ENCODE data around the gene ART3.

Gene ART3

GRCh38 chr4:76053730-76054129 lies 20.8 kb upstream of the ART3 start:
- Histone ChIP-seq H3K27ac (no peak overlapping the region), H3K4me3 (no peak overlapping the region)
- TF ChIP-seq, protein P1, sequence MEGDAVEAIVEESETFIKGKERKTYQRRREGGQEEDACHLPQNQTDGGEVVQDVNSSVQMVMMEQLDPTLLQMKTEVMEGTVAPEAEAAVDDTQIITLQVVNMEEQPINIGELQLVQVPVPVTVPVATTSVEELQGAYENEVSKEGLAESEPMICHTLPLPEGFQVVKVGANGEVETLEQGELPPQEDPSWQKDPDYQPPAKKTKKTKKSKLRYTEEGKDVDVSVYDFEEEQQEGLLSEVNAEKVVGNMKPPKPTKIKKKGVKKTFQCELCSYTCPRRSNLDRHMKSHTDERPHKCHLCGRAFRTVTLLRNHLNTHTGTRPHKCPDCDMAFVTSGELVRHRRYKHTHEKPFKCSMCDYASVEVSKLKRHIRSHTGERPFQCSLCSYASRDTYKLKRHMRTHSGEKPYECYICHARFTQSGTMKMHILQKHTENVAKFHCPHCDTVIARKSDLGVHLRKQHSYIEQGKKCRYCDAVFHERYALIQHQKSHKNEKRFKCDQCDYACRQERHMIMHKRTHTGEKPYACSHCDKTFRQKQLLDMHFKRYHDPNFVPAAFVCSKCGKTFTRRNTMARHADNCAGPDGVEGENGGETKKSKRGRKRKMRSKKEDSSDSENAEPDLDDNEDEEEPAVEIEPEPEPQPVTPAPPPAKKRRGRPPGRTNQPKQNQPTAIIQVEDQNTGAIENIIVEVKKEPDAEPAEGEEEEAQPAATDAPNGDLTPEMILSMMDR (IDR thresholded peaks at IDR 0.05) = no peak
- DNase-seq (ENCODE audit: low spot score) = no peak

GRCh38 chr4:76055016-76055415 lies 19.5 kb upstream of the ART3 start:
- TF ChIP-seq, protein P1 (IDR thresholded peaks at IDR 0.05) = no peak
- no peak for DNase-seq (ENCODE audit: low spot score)
- H3K27ac ChIP-seq = no peak overlapping the region
- H3K4me3 ChIP-seq = no peak overlapping the region

GRCh38 chr4:76055421-76055820 lies 19.1 kb upstream of the ART3 start:
- Histone ChIP-seq H3K27ac (no peak overlapping the region), H3K4me3 (no peak overlapping the region)

DNA sequence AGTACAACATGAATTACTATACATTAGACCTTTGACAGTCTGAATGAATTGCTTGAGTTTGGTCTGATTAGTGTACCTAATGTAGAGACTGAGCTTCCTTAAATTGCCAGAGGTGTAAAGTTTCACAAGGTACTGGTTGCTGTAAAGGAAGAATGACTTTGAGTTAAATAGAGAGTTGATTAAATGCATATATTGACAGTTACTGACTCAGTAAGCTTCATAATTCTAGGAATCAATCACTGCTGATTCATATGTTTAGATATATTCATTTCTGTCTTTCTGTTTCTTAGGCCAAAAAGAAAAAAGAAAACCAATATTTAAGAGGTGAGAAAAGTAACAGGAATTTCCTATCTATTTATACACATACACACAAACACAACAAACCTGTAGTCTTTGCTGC lies 16.2 kb upstream of the ART3 start:
- TF ChIP-seq, protein P1 (IDR thresholded peaks at IDR 0.05) = no peak
- no peak for DNase-seq (ENCODE audit: low spot score)
- Histone ChIP-seq H3K4me3 (no peak overlapping the region), H3K27ac (no peak overlapping the region)

More at GRCh38 chr4:76055421-76055820, 19.1 kb upstream of the ART3 start:
- TF ChIP-seq, protein P1 (IDR thresholded peaks at IDR 0.05) = no peak
- no peak for DNase-seq (ENCODE audit: low spot score)

DNA sequence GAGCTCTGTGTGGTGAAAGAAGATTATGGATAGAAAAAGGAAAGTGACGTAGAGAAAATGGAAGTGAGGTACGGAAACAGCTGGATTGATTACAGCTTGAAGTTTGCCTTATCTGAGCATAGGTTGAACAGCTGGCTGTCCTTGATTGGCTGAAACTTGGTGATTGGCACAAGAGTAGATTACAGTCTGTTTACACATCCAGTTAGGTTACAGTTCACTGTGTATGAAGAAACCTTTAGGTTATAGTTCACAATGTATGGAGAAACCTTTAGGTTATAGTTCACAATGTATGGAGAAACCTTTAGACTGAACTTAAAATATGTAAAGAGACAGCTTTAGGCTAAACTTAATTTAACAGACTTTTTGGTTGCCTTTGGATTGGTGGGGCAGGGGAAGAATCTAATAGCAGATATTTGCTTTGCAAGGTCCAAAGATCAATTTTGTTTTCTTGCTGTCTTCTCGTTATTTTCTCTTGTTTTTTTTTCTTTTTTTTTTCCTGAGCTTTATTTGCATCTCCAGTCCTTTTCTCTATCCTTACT lies 15.6 kb upstream of the ART3 start:
- TF ChIP-seq, protein P1 (IDR thresholded peaks at IDR 0.05) = no peak
- DNase-seq (ENCODE audit: low spot score) = no peak
- Histone ChIP-seq H3K4me3 (no peak overlapping the region), H3K27ac (no peak overlapping the region)

GRCh38 chr4:76059750-76060149 lies 14.8 kb upstream of the ART3 start:
- TF ChIP-seq, protein P1 (IDR thresholded peaks at IDR 0.05) = no peak
- DNase-seq (ENCODE audit: low spot score) = no peak
- Histone ChIP-seq H3K27ac (no peak overlapping the region), H3K4me3 (no peak overlapping the region)

DNA sequence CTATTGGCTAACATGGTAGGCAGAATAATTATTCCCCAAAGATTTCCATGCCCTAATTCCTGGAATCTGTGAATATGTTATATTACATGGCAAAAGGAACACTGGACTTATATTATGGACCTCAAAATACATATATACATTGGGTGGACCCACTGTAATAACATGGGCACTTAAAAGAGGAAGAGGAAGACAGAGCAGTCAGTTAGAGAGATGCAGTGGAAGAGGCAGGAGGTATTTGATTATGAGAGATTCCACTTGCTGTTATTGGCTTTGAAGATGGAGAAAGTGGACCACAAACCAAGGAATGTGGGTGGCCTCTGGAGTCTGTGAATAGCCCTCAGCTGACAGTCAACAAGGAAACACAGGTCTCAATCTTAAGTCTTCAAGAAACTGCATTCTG lies 14.0 kb upstream of the ART3 start:
- no peak for DNase-seq (ENCODE audit: low spot score)
- H3K27ac ChIP-seq = no peak overlapping the region
- TF ChIP-seq, protein P1 (IDR thresholded peaks at IDR 0.05) = no peak
- H3K4me3 ChIP-seq = no peak overlapping the region
